Esophagus squamous epithelium (tissue), 5 donors: ENCODE measurements around the gene CREB3L2. TPM values are rescaled to one million over a fixed set of nuclear protein-coding genes. Genes with fewer than 3 reads are reported as not detected.
A peak's percentile ranks its signal among the peaks of the same experiment; 100 is the strongest.
"Not testable (repeated sequence)": the region's sequence is repeated elsewhere in the genome, so short reads cannot be mapped to it uniquely, and the experiment has no call there.

ENCODE experiments used
- DNase-seq: peaks from one replicate; lab custom pipeline; 2025; lab: John Stamatoyannopoulos, UW
- H3K27ac ChIP-seq, 4 donors: fragments of 200-600 bp; sonication (generic); one replicate each; pipeline ENCODE4 v1.5.1; 2016 to 2019; ENCODE audit warnings: mild to moderate bottlenecking in 1 of 4
- H3K27me3 ChIP-seq, 4 donors: fragments of 200-600 bp; sonication (generic); 1 replicate in 3 of 4; 2 replicates in 1 of 4; pipeline versions ENCODE4 v1.5.1 to v1.6.0; 2017 to 2021; ENCODE audit warnings: antibody characterized with exemption in 1 of 4
- H3K36me3 ChIP-seq, 3 donors: fragments of 200-600 bp; sonication (generic); one replicate each; pipeline ENCODE4 v1.5.1; 2016 to 2019
- H3K4me1 ChIP-seq, 3 donors: fragments of 200-600 bp; sonication (generic); one replicate each; pipeline ENCODE4 v1.5.1; 2017 to 2019
- H3K4me3 ChIP-seq, 4 donors: fragments of 200-600 bp; sonication (generic); 1 replicate in 3 of 4; 2 replicates in 1 of 4; pipeline ENCODE4 v1.5.1; 2016 to 2019; ENCODE audit warnings: mild to moderate bottlenecking in 2 of 4, moderate library complexity in 1 of 4
- H3K9me3 ChIP-seq, 3 donors: fragments of 200-600 bp; sonication (generic); one replicate each; pipeline ENCODE4 v1.5.1; 2016 to 2019
- POLR2A ChIP-seq, 4 donors: fragments of 450-650 bp; IDR thresholded peaks; one replicate each; pipeline ENCODE4 v1.6.1; 2017; ENCODE audit warnings: antibody characterized with exemption in 4 of 4, mild to moderate bottlenecking in 4 of 4, moderate library complexity in 3 of 4
- WGBS, 2 donors: methylation state at CpG; one replicate each; pipeline ENCODE4 v1.1.5; 2018; 5-methylcytosine and 5-hydroxymethylcytosine counted together
- intact Hi-C: fragments of 100-400 bp; cut with DNase I; formaldehyde crosslinking; loops from one replicate; pipeline ENCODE4 v1.15.0; 2022
- total RNA-seq, 4 donors: library from RNA; depleted of rRNA; stranded (reverse); fragments of >200 nt; gene quantifications; one replicate each; pipeline ENCODE4 v1.1.0, GENCODE V29; 2016
- TF ChIP-seq, protein P1 (sequence below), 6 experiments: fragments of 450-650 bp in 4 of 6; fragments of 200-600 bp in 2 of 6; sonication (generic) in 2 of 6; IDR thresholded peaks; one replicate each; pipeline ENCODE4 v1.5.1; 2016 to 2019; ENCODE audit warnings: antibody characterized with exemption in 6 of 6, mild to moderate bottlenecking in 4 of 6, moderate library complexity in 4 of 6
- donor health status: DM: yes; HTN: yes; CAD: no.

CREB3L2 gene
- total RNA-seq, 4 donors from 2014 or later = 14.9 to 21.9 (median 17.3) TPM

DNA sequence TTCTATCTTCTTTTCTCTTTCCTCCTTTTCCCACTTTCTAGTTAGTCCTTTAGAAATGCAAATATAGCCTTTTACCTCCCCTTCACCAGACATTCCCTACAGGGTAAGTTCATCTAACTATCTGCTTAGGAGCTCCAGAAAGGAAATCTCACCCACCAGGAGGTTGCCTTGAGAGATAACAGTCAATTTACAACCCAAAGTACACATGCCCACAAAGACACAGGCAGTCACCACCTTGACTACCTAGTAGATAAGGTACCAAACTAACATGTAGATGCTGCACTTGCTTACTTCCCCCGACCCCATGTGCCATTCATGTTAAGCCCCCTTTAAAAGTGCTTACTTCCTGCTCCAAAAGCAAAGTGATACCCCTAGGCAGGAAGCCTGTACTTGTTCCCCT, 12.8 kb upstream of the CREB3L2 start:
- H3K4me3 ChIP-seq = no peak overlapping the region
- no peaks in the 10 kb centered on the region for H3K27me3 ChIP-seq
- 58 to 73% methylated on average over 1 of the region's 1 CpG for WGBS, 2 donors
- intact Hi-C loops = no loop called here
- H3K36me3 ChIP-seq = no peaks in the 10 kb centered on the region
- TF ChIP-seq, protein P1, sequence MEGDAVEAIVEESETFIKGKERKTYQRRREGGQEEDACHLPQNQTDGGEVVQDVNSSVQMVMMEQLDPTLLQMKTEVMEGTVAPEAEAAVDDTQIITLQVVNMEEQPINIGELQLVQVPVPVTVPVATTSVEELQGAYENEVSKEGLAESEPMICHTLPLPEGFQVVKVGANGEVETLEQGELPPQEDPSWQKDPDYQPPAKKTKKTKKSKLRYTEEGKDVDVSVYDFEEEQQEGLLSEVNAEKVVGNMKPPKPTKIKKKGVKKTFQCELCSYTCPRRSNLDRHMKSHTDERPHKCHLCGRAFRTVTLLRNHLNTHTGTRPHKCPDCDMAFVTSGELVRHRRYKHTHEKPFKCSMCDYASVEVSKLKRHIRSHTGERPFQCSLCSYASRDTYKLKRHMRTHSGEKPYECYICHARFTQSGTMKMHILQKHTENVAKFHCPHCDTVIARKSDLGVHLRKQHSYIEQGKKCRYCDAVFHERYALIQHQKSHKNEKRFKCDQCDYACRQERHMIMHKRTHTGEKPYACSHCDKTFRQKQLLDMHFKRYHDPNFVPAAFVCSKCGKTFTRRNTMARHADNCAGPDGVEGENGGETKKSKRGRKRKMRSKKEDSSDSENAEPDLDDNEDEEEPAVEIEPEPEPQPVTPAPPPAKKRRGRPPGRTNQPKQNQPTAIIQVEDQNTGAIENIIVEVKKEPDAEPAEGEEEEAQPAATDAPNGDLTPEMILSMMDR (IDR thresholded peaks at IDR 0.05) = no peak
- TF ChIP-seq POLR2A (IDR thresholded peaks at IDR 0.05) = no peak
- DNase-seq = no peak
- no peak overlapping the region for H3K27ac ChIP-seq
- H3K4me1 ChIP-seq = no peaks in the 10 kb centered on the region
- no peaks in the 10 kb centered on the region for H3K9me3 ChIP-seq

DNA sequence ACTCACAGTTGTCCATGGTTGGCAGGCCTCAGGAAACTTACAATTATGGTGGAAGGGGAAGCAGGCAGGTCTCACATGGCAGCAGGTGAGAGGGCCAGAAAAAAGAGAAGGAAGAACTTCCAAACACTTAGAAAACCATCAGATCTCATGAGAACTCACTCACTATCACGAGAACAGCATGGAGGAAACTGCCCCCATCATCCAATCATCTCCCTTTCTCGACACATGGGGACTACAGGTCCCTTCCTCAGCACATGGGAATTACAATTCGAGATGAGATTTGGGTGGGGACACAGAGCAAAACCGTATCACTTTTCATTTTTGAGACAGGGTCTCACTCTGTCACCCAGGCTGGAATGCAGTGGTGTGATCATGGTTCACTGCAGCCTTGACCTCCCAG, 12.3 kb upstream of the CREB3L2 start:
- intact Hi-C loops, DNase-seq, H3K4me1 ChIP-seq, H3K4me3 ChIP-seq, H3K27ac ChIP-seq, H3K27me3 ChIP-seq, H3K9me3 ChIP-seq, H3K36me3 ChIP-seq: not testable (repeated sequence)
- WGBS, 2 donors = 62 to 72% methylated on average over 4 of the region's 4 CpGs

DNA sequence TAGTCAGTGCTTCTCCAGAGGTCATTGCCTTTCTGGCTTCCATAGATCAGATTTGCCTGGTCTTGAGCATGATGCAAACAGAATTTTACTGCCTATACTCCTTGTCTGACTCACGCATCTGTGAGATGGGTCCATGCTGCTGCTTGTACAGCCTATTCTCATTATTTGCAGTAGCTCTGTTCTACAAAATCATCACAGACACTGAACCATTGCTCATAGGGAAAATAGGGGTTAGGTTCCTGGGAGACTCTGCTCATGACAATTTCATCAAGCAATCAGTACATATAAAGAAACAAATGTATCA, 7.4 kb upstream of the CREB3L2 start:
- H3K36me3 ChIP-seq = no peaks in the 10 kb centered on the region
- H3K9me3 ChIP-seq = no peaks in the 10 kb centered on the region
- H3K4me3 ChIP-seq = no peak overlapping the region
- no peak for TF ChIP-seq POLR2A (IDR thresholded peaks at IDR 0.05)
- TF ChIP-seq, protein P1 (IDR thresholded peaks at IDR 0.05) = no peak
- no peak overlapping the region for H3K27ac ChIP-seq
- intact Hi-C loops = loop anchor here (2.0 kb wide), 1 partner anchor 105 kb away; no protein-coding TSS in a partner anchor
- H3K4me1 ChIP-seq = peaks cover 0 to 16% (median 0%) of the 10 kb centered on the region in 3 donors
- DNase-seq = no peak
- WGBS, 2 donors = 58 to 70% methylated on average over 1 of the region's 1 CpG
- no peaks in the 10 kb centered on the region for H3K27me3 ChIP-seq

DNA sequence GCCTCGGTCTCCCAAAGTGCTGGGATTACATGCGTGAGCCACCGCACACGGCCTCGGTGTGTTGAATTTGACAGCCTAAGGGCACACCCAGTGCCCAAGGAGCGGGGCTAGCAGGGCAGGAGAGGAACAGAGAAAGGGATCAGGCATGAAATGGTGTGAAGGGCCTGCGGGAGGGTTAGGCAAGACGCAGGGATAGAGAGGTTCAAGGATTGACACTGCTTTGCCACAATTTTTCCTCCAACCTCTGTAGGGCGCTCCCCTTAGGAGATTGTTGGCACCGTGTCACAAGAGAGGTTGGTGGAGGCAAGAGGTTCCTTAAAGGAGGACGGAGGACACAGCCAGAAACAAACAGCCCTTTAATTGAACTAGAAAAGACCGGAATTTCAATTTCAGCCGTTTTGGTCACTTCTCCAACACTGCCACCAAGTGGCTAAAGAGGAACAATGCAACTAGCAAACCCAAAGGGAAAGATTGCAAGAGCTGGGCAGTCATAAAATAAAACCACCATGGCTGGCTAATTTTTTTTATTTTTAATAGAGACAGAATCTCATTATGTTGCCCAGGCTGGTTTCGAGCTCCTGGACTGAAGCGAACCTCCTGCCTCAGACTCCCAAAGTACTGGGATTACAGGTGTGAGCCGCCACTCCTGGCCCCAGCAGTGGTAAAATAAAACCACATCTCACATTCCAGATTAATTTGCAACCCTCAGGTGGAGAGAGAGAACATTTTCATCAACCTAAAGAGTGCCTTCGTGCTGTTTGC, 6.9 kb upstream of the CREB3L2 start:
- DNase-seq = no peak
- WGBS, 2 donors = 37 to 40% methylated on average over 13 to 17 of the region's 17 CpGs
- Histone ChIP-seq H3K9me3 (no peaks in the 10 kb centered on the region), H3K4me1 (peaks cover 0 to 16% (median 0%) of the 10 kb centered on the region in 3 donors), H3K27me3 (no peaks in the 10 kb centered on the region), H3K4me3 (peak overlapping the region in 1 of 4 donors; percentile 9), H3K27ac (peak overlapping the region in 2 of 4 donors; percentile 21 to 28), H3K36me3 (no peaks in the 10 kb centered on the region)
- intact Hi-C loops = loop anchor here (2.0 kb wide), 1 partner anchor 104 kb away; no protein-coding TSS in a partner anchor
- no peak for TF ChIP-seq POLR2A (IDR thresholded peaks at IDR 0.05)
- TF ChIP-seq, protein P1 (IDR thresholded peaks at IDR 0.05) = peak; percentile 86 to 92 (median 90)

DNA sequence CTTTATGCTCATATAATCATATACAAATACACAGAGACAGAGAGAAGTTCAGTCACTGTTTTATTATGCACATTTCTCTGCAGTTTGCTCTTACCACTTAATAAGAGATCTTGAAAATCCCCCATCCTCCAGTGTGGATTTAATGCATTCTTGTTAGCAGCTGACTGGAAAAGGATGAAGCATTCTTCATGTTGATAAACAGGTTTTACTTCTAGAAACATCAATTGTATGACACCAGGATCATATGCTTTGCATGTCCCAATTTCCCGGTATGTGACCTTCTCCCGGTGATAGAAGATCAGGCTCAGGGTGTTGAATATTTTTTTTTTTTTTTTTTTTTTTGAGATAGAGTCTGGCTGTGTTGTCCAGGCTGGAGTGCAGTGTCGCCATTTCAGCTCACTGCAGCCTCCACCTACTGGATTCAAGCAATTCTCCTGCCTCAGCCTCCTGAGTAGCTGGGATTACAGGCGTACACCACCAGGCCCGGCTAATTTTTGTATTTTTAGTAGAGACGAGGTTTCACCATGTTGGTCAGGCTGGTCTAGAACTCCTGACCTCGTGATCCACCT, 6.2 kb upstream of the CREB3L2 start:
- Histone ChIP-seq H3K27ac (peak overlapping the region in 2 of 4 donors; percentile 21 to 28), H3K36me3 (no peaks in the 10 kb centered on the region), H3K9me3 (no peaks in the 10 kb centered on the region), H3K4me1 (peaks cover 0 to 16% (median 0%) of the 10 kb centered on the region in 3 donors), H3K4me3 (no peak overlapping the region), H3K27me3 (no peaks in the 10 kb centered on the region)
- DNase-seq = no peak
- 67 to 69% methylated on average over 3 to 7 of the region's 7 CpGs for WGBS, 2 donors
- intact Hi-C loops = loop anchor here (2.0 kb wide), 1 partner anchor 103 kb away; no protein-coding TSS in a partner anchor
- TF ChIP-seq, protein P1 (IDR thresholded peaks at IDR 0.05) = no peak
- TF ChIP-seq POLR2A (IDR thresholded peaks at IDR 0.05) = no peak
